Transverse colon (tissue), 4 donors: ENCODE data around the gene TRPM3.

Experiments
- POLR2A ChIP-seq: fragments of 450-650 bp; IDR thresholded peaks from one replicate; pipeline ENCODE4 v1.6.1; 2016; ENCODE audit warnings: antibody characterized with exemption, mild to moderate bottlenecking, moderate library complexity
- POLR2AphosphoS5 ChIP-seq, 3 donors: sonication (generic); formaldehyde crosslinking; IDR thresholded peaks; one replicate each; pipeline ENCODE4 v1.6.1; 2016; ENCODE audit warnings: antibody characterized with exemption in 3 of 3
- TF ChIP-seq, protein P1 (sequence below), 5 experiments: fragments of 200-600 bp in 3 of 5; fragments of 450-650 bp in 2 of 5; sonication (generic) in 3 of 5; IDR thresholded peaks; 1 replicate in 2 of 5; 2 replicates in 3 of 5; pipeline ENCODE4 v1.5.1; 2016 to 2017; ENCODE audit warnings: antibody characterized with exemption in 5 of 5, inconsistent platforms in 3 of 5, mild to moderate bottlenecking in 2 of 5, moderate library complexity in 1 of 5

- TF ChIP-seq, protein P1, sequence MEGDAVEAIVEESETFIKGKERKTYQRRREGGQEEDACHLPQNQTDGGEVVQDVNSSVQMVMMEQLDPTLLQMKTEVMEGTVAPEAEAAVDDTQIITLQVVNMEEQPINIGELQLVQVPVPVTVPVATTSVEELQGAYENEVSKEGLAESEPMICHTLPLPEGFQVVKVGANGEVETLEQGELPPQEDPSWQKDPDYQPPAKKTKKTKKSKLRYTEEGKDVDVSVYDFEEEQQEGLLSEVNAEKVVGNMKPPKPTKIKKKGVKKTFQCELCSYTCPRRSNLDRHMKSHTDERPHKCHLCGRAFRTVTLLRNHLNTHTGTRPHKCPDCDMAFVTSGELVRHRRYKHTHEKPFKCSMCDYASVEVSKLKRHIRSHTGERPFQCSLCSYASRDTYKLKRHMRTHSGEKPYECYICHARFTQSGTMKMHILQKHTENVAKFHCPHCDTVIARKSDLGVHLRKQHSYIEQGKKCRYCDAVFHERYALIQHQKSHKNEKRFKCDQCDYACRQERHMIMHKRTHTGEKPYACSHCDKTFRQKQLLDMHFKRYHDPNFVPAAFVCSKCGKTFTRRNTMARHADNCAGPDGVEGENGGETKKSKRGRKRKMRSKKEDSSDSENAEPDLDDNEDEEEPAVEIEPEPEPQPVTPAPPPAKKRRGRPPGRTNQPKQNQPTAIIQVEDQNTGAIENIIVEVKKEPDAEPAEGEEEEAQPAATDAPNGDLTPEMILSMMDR (IDR thresholded peaks at IDR 0.05) = no peak
- TF ChIP-seq POLR2A (no peak), POLR2AphosphoS5 (IDR thresholded peaks at IDR 0.05) (no peak)
Measured at GRCh38 chr9:71072587-71072986, 48.8 kb downstream of the TRPM3 start.
